Natural killer cell (primary cell): ENCODE results near the gene CTSF. TPM values are rescaled to one million over a fixed set of nuclear protein-coding genes. Genes with fewer than 3 reads are reported as not detected.

Source experiments
- ATAC-seq, 3 donors: fragments of 150-1000 bp in 2 of 3; fragments of 200-7000 bp in 1 of 3; cut with Tn5 transposase; 1 replicate in 1 of 3; 2 replicates in 2 of 3; pipeline ENCODE4 v1.10.0; 2021; ENCODE audit warnings: mild to moderate bottlenecking in 2 of 3, moderate library complexity in 2 of 3
- DNase-seq, 2 donors: peaks; one replicate each; pipeline versions ENCODE4 v3.0.0 to v3.0.0-alpha.2; 2013 to 2021; ENCODE audit warnings: mixed read lengths in 1 of 2
- H3K27ac ChIP-seq: one replicate; pipeline ENCODE4 v1.5.1; 2013; ENCODE audit warnings: mild to moderate bottlenecking, low read length
- H3K27me3 ChIP-seq: one replicate; pipeline ENCODE4 v1.6.1; 2013; ENCODE audit warnings: low read length; ENCODE audit not compliant: control insufficient read depth, insufficient read depth
- H3K36me3 ChIP-seq: one replicate; pipeline ENCODE4 v1.6.1; 2013; ENCODE audit warnings: low read length; ENCODE audit not compliant: control insufficient read depth, insufficient read depth
- H3K4me1 ChIP-seq: one replicate; pipeline ENCODE4 v1.6.1; 2013; ENCODE audit warnings: low read length; ENCODE audit not compliant: control insufficient read depth, insufficient read depth
- H3K4me3 ChIP-seq: one replicate; pipeline ENCODE4 v1.5.1; 2013; ENCODE audit warnings: low read length
- H3K9me3 ChIP-seq: one replicate; pipeline ENCODE4 v1.6.1; 2013; ENCODE audit warnings: low read length; ENCODE audit not compliant: control insufficient read depth, insufficient read depth
- H3K27ac Mint-ChIP-seq, 2 donors: one replicate each; pipeline ENCODE4 v1.8.0; 2022; ENCODE audit warnings: mild to moderate bottlenecking in 2 of 2, mixed read lengths in 2 of 2, moderate library complexity in 1 of 2
- H3K27me3 Mint-ChIP-seq, 2 donors: one replicate each; pipeline ENCODE4 v1.8.0; 2022; ENCODE audit warnings: low read depth in 2 of 2, mixed read lengths in 2 of 2
- H3K36me3 Mint-ChIP-seq: one replicate; pipeline ENCODE4 v1.8.0; 2022; ENCODE audit warnings: mixed read lengths
- H3K4me1 Mint-ChIP-seq, 2 donors: one replicate each; pipeline ENCODE4 v1.8.0; 2022; ENCODE audit warnings: mixed read lengths in 2 of 2
- H3K4me3 Mint-ChIP-seq: one replicate; pipeline ENCODE4 v1.8.0; 2022; ENCODE audit warnings: mild to moderate bottlenecking, moderate library complexity, mixed read lengths
- H3K9me3 Mint-ChIP-seq, 2 donors: one replicate each; pipeline ENCODE4 v1.8.0; 2022; ENCODE audit warnings: mixed read lengths in 2 of 2
- CTCF ChIP-seq: fragments of 200-600 bp; IDR thresholded peaks from one replicate; pipeline ENCODE4 v1.8.0; 2022; ENCODE audit warnings: antibody characterized with exemption
- WGBS: methylation state at CpG from one replicate; pipeline ENCODE4 v1.1.7; 2013; ENCODE audit warnings: missing lambda C conversion rate; ENCODE audit not compliant: insufficient coverage; 5-methylcytosine and 5-hydroxymethylcytosine counted together
- intact Hi-C: fragments of 100-400 bp; cut with micrococcal nuclease; formaldehyde crosslinking; loops from one replicate; pipeline ENCODE4 v1.14.2; 2022
- total RNA-seq, 4 donors: library from RNA; stranded (reverse); fragments of 120-200 nt in 1 of 4; gene quantifications; one replicate each; pipeline versions ENCODE4 v1.2.3 to v1.2.4, GENCODE V29; 2013 to 2022

The CTSF gene
- total RNA-seq, 3 donors from 2014 or later (not counting 1 experiment from before 2014, with no cell fraction given) = 17.1 to 27.0 (median 24.8) TPM

GRCh38 chr11:66562275-66562674, 6.1 kb downstream of the CTSF start:
- intact Hi-C loops = no loop called here
- no peaks in the 10 kb centered on the region for H3K4me1 Mint-ChIP-seq
- ATAC-seq (no peak), DNase-seq (no peak)
- no peak overlapping the region for H3K4me3 Mint-ChIP-seq
- no peak for TF ChIP-seq CTCF
- Histone ChIP-seq H3K9me3 (no peaks in the 10 kb centered on the region), H3K4me1 (peaks cover 8% of the 10 kb centered on the region), H3K4me3 (no peak overlapping the region), H3K36me3 (no peaks in the 10 kb centered on the region), H3K27ac (no peak overlapping the region), H3K27me3 (peaks cover 2% of the 10 kb centered on the region)
- H3K27me3 Mint-ChIP-seq = peaks cover 0 to 3% of the 10 kb centered on the region in 2 donors
- H3K9me3 Mint-ChIP-seq = no peaks in the 10 kb centered on the region
- WGBS = 81% methylated on average over 2 of the region's 2 CpGs
- H3K36me3 Mint-ChIP-seq = no peaks in the 10 kb centered on the region
- H3K27ac Mint-ChIP-seq = no peak overlapping the region

- Mint-ChIP-seq H3K27me3 (peaks cover 0 to 5% of the 10 kb centered on the region in 2 donors), H3K9me3 (no peaks in the 10 kb centered on the region), H3K27ac (no peak overlapping the region), H3K4me1 (no peaks in the 10 kb centered on the region), H3K36me3 (no peaks in the 10 kb centered on the region), H3K4me3 (no peak overlapping the region)
- ATAC-seq = no peak
- TF ChIP-seq CTCF = no peak
- whole genome bisulfite sequencing = 95% methylated on average over 9 of the region's 9 CpGs
- DNase-seq = no peak
- Histone ChIP-seq H3K4me3 (no peak overlapping the region), H3K27me3 (peaks cover 2% of the 10 kb centered on the region), H3K9me3 (no peaks in the 10 kb centered on the region), H3K27ac (no peak overlapping the region), H3K36me3 (no peaks in the 10 kb centered on the region), H3K4me1 (peaks cover 8% of the 10 kb centered on the region)
- intact Hi-C loops = no loop called here
These were observed 6.5 kb downstream of the CTSF start for GRCh38 chr11:66561975-66562248.

DNA sequence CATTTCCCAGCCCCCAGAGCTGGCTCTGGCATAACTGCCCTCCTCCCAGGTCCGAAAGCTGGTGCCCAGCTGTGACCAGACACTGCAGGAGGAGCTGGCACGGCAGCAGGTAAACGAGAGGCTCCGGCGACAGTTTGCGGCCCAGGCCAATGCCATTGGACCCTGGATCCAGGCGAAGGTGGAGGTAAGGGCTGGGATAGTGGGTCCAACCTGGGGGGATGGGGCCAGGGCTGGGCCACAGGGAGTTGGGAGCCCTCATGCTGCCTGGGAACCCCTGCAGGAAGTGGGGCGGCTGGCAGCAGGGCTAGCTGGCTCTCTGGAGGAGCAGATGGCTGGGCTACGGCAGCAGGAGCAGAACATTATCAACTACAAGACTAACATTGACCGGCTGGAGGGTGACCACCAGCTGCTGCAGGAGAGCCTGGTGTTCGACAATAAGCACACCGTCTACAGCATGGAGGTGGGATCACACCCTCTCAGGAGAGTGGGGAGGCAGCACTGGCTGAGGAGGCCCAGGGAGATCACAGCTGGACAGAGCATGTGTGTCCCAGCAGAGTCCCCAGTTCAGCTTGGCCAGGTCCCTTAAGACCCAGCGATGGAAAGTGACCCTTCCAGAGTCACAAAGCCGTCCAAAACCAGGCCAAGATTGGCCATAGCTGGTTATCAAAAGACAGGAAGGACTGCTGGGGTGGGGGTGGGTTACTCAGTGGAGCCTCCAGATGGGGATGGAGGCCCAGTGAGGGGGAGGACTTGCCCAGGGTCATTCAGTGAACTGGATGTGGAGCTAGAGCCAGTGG, 7.0 kb downstream of the CTSF start:
- Histone ChIP-seq H3K27me3 (peaks cover 2% of the 10 kb centered on the region), H3K4me3 (no peak overlapping the region), H3K9me3 (no peaks in the 10 kb centered on the region), H3K27ac (no peak overlapping the region), H3K4me1 (peaks cover 8% of the 10 kb centered on the region), H3K36me3 (no peaks in the 10 kb centered on the region)
- WGBS = 90% methylated on average over 14 of the region's 14 CpGs
- Mint-ChIP-seq H3K36me3 (no peaks in the 10 kb centered on the region), H3K27me3 (peaks cover 0 to 5% of the 10 kb centered on the region in 2 donors), H3K27ac (no peak overlapping the region), H3K9me3 (no peaks in the 10 kb centered on the region), H3K4me3 (no peak overlapping the region), H3K4me1 (no peaks in the 10 kb centered on the region)
- ATAC-seq (no peak), DNase-seq (no peak)
- intact Hi-C loops = no loop called here
- no peak for TF ChIP-seq CTCF
